CD4-positive, alpha-beta T cell treated with Interleukin-10 for 1 hour (primary cell): Measurements from ENCODE around the gene DRC1.

ENCODE experiments used
- DNase-seq: peaks from one replicate; pipeline ENCODE4 v3.0.0-alpha.2; 2020

DRC1 gene

DNA sequence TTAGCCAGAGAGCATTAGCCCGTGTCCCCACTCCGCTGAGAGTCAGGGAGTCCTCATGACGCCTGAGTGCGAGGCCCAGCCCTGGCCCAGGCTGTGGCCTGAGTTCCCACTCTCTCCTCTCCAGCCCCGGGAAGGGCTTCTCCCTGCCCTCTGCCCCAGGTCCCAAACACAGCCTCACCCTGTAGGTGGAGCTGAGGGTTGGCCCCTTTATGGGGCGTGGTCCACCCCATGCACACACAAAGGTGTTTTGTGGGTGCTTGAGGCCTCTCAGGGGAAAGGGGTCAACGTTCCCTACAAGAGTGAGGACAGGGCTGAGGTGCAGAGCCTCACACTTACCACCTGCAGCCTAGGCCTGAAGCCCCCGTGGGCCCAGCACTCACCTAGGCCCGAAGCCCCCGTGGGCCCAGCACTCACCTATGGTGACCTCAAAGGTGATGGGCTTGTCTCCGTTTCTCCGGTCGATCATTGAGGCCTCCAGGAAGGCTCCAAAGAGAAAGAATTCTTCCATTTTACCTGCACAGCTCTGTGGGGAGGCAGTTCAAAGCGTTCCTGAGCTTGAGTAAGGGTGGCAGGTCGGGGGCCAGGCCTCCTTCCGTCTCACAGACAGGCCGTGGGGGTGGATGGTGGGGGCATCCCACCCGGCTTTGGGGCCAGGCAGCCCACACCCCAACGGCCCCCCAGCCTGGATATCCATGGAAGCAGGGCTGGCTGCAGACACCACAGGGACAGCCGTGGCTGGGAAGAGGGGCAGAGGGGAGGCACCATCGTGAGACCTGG, 78.3 kb downstream of the DRC1 start:
- DNase-seq: no peak

DNA sequence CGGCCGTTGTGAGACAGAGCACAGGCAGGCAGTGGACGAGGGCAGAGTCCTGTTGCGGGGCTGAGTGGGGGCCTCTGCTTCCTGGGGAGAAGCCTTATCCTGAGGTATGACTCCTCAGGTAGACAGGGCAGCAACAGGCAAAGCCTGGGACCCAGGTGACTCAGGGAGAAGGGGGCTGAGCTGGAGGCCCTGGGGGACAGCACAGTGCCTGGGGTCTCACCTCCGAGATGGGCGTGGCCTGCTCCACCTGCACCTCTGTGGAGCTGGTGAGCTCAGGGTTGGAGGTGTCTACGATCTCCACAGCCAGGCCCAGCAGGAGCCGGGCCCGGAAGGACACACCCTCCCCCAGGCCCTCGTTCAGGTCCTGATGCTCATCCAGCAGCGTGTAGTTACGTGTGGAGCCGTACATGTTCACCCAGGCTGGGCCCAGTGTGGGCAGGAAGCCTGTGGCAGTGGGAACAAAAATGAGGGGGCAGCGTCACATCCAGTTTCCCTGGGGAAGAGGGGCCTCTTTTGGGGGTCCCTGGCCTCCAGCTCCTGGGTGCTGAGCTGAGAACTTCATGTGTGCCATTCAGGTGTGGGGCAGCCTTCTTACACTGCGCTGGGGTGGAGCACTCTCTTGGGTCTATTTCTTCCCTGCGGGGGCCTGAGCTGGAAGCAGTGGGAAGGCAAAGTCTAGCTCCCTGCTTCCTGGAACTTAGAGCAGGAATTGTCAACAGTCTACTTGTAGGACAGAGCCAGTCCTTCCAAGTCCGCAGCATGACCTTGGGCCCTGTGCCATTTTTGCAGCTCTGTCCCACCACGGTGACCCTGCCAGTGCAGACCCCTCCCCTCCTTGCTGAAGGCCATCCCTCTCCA, 79.1 kb downstream of the DRC1 start:
- DNase-seq: no peak

- DNase-seq: no peak
Measured at GRCh38 chr2:26481706-26482105, 80.0 kb downstream of the DRC1 start.

DNA sequence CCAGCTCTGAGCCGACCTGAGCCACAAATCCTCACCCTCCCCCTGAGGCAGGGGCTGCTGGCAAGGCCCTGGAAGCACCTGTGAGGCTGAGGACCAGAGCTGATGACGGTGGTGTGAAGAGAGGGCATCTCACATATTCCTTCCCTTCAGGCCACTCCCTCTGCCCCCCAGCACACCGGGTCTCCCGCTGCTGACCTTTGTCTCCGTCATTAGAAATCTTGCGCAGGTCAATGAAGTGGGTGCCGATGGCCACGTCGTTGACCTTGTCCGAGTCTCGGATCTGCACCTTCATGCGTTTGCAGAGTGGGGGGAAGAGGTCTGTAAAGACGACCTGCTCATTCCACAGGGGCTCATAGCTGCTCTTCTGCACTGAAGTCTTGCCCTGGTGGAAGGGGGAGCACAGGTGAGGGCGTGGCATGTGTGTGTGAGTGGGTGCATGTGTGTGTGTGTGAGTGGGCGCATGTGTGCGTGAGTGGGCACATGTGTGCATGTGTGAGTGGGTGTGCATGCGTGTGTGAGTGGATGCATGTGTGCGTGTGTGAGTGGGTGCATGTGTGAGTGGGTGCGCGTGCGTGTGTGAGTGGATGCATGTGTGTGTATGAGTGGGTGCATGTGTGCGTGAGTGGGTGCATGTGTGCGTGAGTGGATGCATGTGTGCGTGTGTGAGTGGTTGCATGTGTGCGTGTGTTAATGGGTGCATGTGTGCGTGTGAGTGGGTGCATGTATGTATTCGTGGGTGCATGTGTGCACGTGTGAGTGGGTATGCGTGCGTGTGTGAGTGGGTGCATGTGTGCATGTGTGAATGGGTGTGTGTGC, 80.7 kb downstream of the DRC1 start:
- DNase-seq: no peak

DNA sequence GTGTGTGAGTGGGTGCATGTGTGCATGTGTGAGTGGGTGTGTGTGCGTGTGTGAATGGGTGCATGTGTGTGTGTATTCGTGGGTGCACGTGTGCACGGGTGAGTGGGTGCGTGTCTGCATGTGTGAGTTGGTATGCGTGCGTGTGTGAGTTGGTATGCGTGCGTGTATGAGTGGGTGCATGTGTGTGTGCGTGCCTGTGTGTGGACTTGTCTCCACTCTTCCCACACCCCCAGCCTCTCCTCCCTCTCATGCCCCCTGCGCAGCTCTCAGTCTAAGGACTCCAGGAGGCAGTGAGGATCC, 81.3 kb downstream of the DRC1 start:
- DNase-seq: no peak

- DNase-seq: no peak
Measured at GRCh38 chr2:26483516-26483915, 81.8 kb downstream of the DRC1 start.

DNA sequence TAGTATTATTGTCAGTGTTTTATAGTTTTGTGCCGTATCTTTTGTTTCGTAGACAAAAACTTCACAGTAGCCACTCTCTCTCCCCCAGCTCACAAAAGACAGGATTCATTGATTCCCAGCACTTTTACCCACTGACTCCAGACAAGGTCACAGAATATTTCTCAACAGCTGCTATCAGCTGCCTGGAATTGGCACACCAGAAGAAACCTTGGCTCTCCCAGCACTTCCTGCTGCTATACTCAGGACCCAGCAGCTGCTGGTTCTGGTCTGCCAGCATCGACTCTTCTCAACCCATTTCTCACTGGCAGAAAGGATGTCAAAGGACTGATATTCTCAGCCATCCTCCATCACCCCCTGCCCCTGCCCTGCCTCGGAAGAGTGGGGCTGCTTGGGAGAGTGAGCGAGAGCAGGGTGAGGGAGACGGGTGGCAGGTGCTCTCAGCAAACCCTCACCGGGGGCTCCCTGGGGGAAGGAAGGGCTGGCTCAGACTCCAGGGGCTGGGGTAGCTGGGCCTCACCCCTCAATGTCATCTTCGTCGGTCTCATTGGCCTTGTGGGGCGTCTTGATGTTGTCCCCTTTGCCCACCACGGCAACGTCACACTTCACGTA, 82.3 kb downstream of the DRC1 start:
- no peak for DNase-seq

DNA sequence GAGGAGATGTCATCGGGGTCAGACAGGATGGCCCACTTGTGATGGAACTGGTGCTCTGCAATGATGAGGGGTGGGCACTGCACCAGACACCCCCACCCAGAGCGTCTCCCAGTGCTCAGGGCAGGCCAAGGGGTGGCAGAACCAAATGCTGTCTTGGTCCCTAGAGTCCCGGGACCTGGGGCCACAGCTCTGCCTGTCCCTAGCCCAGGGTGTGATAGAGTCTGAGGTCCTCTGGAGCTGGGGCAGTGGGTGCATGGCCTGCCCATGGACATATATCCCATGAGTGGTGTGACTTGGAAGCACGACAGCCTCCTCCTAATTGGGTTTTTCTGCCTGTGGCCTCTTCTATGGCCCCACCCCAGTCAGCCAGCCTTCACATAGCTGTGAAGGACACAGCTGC, 82.9 kb downstream of the DRC1 start:
- DNase-seq: no peak

DNA sequence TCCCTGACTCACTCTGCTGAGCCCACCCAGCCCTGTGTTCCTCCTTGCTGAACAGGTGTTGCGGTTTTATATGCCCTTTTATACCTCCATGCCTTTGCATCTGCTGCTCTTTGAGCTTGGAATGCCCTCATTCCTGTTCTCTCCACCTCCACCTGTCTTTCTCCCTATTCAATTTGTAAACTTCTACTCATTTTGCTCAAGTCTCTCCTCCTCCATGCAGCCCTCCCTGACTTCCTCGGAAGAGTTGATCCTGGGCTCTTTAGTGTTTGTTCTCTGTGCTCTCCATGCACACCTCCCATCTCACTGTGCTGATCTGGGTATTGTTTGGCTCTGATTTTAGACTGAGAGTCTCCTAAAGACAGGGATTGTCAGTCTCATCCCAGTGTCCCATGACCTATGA, 83.4 kb downstream of the DRC1 start:
- DNase-seq: no peak

DNA sequence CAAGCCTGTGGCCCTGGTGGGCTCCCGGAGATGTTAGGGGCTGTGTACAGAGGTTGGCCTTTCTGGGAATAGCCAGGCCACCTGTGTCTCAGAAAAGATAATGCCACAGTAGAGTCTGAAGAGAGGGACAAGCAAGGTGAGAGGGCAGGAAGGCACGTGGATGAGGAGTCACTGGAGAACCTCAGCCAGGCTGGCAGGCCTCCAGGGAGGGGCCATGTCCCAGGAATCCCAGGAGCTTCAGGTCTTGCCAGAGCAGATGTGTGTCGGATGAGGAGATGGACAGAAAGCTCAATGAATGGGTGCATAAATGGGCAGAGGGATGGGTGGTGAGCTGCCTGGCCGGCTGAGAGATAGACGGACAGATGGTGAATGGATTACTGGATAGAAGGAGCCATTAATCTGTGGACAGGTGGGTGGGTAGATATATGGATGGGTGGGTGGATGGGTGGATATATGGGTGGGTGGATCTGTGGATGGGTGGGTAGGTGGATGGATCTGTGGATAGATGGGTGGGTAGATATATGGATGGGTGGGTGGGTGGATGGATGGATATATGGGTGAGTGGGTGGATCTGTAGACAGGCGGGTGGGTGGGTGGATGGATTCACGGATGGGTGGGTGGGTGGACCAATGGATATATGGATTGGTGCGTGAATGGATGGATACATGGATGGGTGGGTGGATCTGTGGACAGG, 84.2 kb downstream of the DRC1 start:
- no peak for DNase-seq

GRCh38 chr2:26486789-26487188, 85.1 kb downstream of the DRC1 start:
- no peak for DNase-seq

- DNase-seq: no peak
Measured at GRCh38 chr2:26487192-26487591, 85.5 kb downstream of the DRC1 start.

GRCh38 chr2:26488463-26489212, 86.9 kb downstream of the DRC1 start:
- no peak for DNase-seq

DNA sequence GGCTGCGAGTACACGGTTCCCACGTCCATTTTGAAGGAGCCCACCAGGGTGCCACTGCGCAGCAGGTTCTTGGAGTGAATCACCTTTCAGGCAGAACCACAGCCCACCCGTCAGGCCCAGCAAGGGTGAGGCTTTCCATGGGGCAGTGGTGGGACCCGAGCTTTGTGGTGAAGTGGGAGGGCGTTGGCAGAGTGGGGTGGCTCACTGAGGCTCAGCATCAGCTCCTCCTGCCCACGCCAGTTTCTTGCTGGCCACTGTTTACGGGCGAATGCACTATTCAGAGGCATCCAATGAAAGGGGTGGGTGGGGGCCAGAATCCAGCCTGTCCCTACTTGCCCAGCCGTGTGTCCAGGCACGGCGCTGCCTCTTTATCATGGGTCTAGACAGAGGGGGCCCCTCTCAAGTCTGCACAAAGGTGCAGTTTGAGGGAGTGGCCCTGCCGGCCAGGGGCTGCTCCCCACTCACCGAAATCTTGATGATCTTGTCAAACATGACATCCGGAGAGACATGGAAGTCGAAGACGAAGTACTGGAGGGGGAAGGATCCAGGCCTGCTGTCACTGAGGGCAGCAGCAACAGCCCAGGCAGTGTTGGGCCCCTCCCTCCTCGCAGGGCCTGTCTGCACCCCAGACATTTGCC, 87.6 kb downstream of the DRC1 start:
- DNase-seq: no peak

- no peak for DNase-seq
Measured at GRCh38 chr2:26491563-26492167, 89.9 kb downstream of the DRC1 start.

DNA sequence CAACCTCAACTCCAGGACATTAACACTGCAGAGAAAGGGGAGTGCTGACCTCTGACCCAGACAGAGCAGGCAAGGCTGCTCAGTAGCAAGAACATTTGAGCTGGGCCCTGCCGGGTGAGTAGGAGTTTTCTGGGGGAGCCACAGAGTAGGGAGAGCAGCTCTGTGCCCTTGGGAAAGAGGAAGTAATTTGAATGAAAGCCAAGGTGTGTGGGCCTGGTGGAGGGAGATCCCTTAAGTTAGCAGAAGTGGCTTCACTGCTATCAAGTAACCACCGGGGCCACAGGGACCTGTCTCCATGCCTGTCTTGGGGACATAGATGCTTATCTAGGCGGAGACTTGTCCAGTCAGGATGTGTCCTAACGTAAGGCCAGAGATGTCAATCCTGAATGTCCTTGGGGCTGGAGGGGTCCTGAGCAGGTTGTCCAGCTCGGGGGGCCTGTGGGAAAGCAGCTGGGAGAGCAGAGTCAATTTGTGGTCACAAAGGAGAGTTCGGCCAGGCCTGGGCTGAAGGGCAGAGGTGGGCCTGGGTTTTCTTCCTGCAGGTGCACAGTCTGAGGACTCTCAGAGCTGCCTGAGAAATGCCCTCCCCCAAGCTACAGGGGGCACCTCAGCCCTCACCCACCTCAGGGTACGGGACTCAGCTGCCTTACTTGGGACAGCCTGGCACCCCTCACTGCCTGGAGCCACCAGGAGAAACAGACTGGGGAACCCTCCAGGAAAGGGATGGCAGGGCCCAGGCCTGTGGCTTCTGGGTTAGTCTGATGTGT, 91.2 kb downstream of the DRC1 start:
- no peak for DNase-seq

- peak; percentile 6 for DNase-seq
Measured at GRCh38 chr2:26493566-26493965, 91.8 kb downstream of the DRC1 start.

DNA sequence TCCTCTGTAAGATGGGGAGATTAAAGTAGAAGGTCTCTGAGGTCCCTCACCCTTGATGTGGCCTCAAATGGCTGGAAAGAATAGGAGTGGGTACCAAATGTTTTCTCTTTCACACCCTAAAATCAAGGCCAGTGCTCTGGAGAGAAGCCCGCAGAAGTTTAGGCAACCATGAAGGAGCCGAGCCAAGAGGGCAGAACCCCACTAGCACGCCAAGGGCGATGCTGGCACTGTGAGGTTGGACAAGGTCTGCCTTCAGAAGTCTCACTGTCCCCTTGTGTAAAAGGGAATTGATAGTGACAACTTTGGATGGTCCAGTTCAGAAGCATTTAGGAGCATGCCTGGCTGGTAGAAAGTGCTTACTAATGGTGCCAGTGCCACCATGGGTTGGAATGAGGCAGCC, 92.5 kb downstream of the DRC1 start:
- DNase-seq: no peak

GRCh38 chr2:26494891-26495290, 93.2 kb downstream of the DRC1 start:
- DNase-seq: no peak

GRCh38 chr2:26495705-26496297, 94.1 kb downstream of the DRC1 start:
- DNase-seq: no peak
